GM12875 (cell line): ENCODE measurements around the gene B9D1.

Experiments used
- H3K4me3 ChIP-seq: one replicate; pipeline ENCODE4 v1.5.1; 2011; ENCODE audit warnings: low read depth, low read length, control low read depth
- CTCF ChIP-seq: IDR thresholded peaks from 2 replicates; pipeline ENCODE4 v1.5.1; 2011; ENCODE audit warnings: low read depth, mild to moderate bottlenecking, control low read depth, inconsistent platforms, low read length, moderate library complexity, borderline replicate concordance; ENCODE audit not compliant: insufficient read depth

B9D1 gene

GRCh38 chr17:19306160-19307111 lies 56.1 kb downstream of the B9D1 start:
- H3K4me3 ChIP-seq: no peak overlapping the region
- TF ChIP-seq CTCF: no peak

DNA sequence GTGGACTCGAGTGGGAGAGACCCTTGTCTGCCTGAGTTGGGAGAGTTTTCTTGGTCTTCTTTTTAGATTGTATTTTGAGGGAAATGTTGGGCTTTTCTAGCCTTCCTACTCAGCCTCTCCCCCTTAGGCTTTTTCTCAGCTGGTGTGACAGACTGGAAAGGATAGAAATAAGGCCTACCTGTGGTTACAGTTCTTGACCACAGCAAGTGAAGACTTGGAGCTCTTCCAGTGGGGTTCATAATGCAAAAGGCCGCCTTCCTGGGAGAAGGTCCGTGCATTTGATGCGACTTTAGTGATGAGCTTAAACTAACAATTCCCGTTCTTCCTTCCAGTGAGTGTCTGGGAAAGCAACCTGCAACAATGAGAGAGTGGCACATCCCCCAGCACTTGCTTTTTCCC lies 56.8 kb downstream of the B9D1 start:
- no peak for TF ChIP-seq CTCF
- H3K4me3 ChIP-seq: no peak overlapping the region

DNA sequence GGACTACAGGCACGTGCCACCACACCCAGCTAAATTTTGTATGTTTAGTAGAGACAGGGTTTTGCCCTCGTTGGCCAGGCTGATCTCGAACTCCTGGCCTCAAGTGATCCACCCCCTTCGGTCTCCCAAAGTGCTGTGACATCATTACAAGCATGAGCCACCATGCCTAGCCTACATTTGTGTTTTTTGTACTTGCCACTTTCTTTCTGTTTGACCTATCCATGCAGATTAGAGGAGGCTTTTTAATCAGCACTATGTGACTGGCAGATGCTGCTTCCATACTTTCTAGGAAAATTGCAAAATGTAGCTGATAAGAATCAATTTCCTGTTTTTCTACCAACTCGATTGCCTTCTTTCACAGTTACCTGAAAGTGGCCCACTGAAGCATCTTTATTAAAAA lies 57.3 kb downstream of the B9D1 start:
- no peak for TF ChIP-seq CTCF
- H3K4me3 ChIP-seq: no peak overlapping the region

- TF ChIP-seq CTCF: no peak
- no peak overlapping the region for H3K4me3 ChIP-seq
These were observed 57.8 kb downstream of the B9D1 start for GRCh38 chr17:19304751-19305150.

DNA sequence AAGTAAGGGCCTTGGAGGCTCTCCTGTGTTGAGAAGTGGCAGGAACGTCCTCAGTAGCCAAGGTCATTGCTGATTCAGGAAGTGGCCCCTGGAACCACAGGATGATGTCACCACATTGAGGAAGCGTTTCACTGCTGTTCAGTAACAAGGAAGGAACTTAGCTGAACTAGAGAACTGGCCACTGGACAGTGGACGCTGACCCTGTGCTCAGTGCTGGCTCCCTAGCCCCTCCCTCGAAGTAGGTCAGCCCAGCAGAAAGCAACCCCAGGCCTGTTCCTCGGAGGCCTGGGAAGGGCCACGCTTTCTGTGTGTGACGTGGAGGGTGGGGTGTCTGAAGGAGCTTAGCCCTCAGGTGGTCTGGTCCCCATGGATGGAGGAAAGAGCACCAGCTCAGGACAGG lies 58.3 kb downstream of the B9D1 start:
- no peak for TF ChIP-seq CTCF
- no peak overlapping the region for H3K4me3 ChIP-seq

DNA sequence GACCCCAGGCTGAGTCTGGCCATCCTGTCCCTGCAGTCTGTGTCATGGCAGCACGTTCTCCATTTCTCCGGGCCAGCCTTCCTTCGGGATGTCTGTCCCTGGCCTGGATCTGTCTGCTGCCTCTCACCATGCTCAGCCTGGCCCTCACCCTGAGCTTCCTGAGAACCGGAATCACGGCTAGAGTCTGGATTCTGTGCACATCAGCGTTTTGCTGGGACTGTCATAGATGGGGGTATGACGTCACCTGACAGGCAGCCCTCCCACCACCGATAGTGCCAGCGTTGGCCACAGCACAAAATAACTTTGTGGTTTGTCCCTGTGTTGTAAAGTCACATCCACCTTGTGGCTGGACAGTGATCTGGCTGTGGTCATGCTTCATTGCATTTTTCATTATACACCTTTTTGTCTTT lies 59.2 kb downstream of the B9D1 start:
- no peak overlapping the region for H3K4me3 ChIP-seq
- TF ChIP-seq CTCF: no peak

DNA sequence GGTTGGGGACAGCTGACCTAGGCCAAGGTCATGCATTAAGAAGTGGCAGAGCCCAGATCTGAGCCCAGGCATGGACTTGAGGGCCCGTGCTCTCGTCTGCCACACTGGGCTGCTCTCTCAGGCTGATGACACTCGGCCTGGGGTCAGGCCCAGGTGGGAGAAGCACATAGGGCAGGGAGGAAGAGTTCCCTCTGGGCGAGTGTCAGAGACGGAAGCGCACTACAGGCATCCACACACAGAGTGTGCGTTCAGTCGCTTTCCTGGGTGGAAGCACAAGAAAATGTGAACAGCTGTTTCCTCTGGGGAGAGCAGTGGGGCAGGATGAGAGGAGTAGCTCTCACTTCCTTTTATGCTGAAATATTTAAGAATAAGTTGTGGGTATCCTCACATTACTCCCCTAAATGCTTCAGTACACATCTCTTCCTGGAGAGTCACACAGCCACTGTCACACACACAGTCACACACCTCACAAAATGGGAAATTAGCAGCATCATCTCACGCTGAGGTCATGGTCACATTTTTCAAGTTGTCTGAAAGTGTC lies 59.7 kb downstream of the B9D1 start:
- TF ChIP-seq CTCF: no peak
- no peak overlapping the region for H3K4me3 ChIP-seq
